NCI-H1105 (cell line): ENCODE data around the gene METTL4.

Source experiments
- DNase-seq: peaks from one replicate; lab custom pipeline; 2025; lab: John Stamatoyannopoulos, UW

The METTL4 gene, protein sequence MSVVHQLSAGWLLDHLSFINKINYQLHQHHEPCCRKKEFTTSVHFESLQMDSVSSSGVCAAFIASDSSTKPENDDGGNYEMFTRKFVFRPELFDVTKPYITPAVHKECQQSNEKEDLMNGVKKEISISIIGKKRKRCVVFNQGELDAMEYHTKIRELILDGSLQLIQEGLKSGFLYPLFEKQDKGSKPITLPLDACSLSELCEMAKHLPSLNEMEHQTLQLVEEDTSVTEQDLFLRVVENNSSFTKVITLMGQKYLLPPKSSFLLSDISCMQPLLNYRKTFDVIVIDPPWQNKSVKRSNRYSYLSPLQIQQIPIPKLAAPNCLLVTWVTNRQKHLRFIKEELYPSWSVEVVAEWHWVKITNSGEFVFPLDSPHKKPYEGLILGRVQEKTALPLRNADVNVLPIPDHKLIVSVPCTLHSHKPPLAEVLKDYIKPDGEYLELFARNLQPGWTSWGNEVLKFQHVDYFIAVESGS

DNA sequence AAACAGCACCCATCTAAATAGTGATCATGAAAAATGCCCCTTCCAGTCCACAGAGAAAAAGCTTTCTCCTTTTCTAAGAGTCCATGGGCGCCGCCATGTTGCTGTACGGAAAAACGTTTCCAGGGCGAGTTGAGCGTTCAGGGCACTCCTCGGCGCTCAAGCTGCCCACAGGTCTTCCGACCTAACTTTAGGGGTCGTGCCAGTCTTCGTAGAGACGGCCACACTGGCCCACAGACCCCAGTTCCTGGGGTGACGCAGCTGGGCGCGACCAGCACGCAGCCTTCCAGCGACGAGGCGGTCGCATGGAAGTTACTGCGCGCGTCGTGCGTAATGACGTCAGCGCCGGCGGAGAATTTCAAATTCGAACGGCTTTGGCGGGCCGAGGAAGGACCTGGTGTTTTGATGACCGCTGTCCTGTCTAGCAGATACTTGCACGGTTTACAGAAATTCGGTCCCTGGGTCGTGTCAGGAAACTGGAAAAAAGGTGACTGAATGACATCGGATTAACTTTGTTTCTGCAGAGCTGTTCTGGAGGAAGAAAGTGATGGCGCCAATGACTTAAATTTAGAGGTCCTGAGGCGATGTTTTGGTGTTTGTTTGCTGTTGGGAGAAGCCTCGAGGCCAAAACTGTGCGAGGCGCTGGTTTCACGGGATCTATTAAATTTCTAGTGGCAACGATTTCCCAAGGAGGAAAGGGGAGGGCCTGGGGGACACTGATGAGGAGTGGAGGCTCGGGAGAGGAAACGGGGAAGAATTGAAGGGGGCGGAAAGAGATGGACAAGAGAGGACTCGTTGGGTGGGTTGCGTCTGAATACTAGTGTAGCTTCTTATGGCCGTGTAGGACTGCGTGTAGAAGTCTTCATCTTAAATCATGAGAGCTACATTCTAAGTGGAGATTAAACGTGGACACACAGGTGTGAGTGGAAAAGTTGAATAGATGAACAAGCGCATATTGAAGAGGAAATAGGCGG, at the start of gene METTL4, which contains the start of gene NDC80:
TSS of gene METTL4 (minus strand) at position 306 of the 971 bp plus-strand sequence. CDS start 4,289 bp downstream, outside the sequence.
TSS of gene NDC80 (plus strand) at position 358 of the 971 bp plus-strand sequence. CDS start 1,429 bp downstream, outside the sequence.
- peak; percentile 83 for DNase-seq

DNA sequence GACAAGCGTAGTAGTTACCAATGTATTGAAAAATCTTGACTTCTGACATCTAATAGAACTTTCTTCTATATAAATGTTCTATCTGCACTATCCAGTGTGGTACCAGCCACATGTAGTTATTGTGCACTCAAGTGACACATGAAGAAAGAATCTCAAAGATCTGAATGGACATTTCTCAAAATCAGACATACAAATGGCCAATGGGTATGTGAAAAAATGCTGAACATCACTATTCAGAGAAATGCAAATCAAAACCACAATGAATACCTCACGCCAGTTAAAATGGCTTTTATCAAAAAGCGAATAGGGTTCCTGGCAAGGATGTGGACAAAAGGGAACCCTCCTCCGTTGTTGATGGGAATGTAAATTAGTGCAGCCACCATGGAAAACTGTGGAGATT, 46.7 kb upstream of the METTL4 start:
- no peak for DNase-seq

DNA sequence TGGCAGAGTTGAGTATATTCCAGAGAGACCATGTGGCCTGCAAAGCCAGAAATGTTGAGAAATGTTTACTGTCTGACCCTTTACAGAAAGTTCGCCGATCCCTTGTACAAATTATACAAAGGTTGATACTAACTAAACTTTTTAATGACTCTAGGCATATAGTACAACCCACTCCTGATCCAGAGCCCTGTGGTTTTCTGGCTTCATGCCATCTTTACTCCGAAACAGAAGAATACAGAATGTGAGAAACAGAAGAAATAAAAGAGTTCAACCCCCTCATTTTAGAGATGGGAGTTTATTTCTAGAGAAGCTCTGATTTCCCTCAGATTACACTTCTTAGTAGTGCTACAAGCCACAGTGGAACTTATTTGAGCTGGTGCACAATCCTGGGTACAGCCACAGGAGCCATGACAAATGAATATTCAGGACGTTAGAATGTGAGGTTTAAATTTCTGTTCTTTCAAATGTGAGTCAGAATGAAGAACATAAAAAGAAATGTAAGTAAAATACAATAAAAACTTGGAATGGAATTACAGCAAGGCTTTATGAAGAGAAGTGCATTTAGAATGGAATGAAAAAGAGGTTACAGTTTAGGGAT, 46.2 kb upstream of the METTL4 start:
- DNase-seq = no peak

DNA sequence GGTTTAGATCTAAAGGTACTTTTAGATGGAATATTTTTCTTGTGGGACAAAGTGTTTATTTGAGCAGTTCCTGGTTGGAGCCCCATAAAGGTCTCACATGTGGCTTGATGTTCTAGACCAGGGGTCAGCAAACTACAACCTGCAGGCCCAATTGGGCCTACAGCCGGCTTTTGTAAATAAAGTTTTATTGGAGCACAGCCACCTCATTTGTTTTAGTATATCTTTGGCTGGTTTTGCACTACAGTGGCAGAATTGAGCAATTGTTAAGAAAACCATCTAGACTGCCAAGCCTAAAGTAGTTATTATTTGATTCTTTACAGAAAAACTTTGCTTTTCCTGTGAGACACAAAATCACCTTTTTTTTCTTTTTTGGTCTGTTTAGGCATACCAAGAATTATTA, 41.7 kb upstream of the METTL4 start:
- DNase-seq = no peak

DNA sequence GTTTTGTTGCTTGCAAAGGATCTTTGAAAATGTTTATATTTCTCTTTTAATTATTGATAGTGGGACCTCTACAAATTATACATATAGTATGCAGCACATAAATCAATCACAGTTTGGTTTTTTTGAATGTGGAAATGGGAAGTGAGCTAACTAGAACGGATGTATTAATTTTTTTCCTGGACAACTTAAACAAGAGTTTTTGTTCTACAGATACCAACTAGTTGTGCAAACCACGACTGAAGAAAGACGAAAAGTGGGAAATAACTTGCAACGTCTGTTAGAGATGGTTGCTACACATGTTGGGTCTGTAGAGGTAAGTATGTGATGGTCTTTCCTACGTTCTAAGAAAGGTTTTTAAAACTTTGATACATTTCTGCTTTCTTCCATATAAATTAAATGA, 39.2 kb upstream of the METTL4 start:
- DNase-seq = no peak

DNA sequence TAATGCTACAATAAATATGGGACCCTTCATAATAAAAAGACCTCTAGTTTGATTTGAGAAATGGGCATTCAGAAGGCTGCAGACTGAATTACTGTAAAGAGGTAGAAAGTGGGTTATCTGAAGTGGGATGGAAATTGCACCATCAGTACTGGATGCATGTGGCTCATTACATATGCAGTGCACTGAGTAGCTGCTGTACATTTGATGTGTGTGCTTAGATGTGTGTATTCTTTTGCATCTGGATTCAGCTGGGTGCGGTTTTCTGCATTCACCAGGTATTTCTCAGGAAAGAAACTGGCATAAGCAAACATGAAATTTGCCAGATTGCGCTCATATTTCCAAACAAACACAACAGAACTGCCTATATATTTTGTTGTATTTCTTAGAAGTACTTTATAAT, 38.3 kb upstream of the METTL4 start:
- no peak for DNase-seq

DNA sequence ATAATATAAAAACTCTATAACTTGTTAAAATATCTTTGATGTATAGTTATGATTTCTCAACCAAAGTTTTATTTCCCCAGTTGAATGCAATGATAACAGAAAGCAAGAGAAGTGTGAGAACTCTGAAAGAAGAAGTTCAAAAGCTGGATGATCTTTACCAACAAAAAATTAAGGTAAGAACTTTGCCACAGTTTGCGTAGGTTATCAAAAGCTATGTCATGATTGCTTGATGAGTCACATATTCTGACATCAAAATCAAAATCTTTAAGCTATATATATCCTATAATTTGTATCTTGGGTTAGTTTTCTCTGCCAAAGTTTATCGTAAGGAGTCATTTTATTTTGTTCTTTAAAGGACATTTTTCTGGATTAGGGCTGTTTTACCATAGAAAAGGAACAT, 35.0 kb upstream of the METTL4 start:
- DNase-seq = no peak

DNA sequence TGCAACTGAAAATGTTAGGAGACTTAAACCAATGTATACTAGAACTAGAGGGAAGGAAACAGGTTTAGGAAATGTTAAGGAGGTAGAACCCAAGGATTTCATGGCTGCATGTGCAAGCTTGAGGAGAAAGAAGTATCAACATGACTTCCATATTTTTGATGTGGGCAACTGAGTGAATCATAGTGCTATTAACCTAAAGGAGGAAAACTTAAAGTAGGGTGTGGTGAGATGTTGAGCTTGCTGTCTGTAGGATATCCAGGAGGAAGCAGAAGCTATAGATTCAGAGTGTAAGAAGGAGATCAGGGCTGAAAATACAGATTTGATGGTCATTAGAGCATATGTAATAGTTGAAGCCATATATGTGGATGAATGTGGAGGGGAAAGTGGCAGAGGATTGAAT, 31.5 kb upstream of the METTL4 start:
- DNase-seq = no peak

DNA sequence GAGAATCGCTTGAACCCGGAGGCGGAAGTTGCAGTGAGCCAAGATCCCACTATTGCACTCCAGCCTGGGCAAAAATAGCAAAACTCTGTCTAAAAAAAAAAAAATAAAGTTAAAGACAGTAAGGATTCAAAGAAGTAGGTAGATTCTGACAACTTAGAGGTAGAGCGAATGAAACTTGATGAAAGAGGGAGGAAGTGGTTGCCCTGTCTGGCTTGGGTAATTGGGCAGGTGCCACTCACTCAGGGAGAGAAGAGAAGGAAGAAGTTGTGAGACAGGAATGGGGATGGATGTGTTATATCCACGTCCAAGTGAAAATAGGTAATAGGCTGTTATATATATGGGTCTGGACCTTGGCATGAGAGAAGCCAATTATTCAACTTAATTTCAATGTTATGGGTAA, 26.3 kb upstream of the METTL4 start:
- no peak for DNase-seq

DNA sequence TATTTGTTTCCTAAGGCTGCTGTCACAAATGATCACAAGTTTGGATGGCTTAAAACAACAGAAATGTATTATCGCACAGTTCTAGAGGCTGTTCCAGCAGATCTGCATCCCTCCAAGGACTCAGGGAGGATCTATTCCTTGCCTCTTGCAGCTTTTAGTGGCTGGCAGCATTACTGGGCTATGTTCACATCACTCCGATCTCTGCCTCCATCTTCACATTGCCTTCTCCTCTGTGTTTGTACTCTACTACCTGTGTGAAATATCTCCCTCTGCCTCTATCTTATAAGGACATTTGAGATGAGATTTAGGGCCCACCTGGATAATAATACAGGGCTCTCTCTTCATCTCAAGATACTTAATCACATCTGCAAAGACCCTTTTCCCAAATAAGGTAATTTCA, 19.0 kb upstream of the METTL4 start:
- DNase-seq = no peak

DNA sequence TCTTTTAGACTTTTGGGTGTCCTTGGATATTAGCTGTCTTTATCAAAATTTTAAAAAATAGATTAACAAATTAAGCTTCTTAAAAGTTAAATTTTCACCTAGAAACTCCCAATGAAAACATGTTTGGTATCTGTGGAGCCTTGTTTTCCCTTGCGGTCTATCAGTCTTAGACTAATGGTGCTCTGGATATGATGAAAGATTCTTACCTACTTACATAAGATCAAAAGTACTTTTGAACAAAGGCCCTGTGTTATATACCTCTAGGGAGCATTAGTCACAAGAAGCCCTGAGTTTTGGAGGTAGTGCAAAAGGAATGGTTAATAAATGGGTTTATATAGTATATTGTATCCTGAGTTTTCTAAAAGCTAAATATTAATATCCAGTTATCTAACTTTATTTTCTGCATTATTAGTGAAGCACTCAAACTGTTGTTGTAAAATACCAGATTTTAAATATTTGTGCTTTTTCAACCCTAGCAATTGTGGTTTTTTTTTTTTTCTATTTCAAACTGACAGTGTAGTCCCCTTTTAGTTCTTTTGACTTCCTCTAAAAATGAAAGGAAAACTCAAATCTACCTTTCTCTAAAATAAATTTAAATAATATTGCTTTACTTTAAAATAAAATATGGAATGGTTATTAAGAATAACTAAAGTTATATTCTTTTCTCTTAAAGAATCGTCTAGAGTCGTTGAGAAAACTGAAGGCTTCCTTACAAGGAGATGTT, 18.2 kb upstream of the METTL4 start:
- no peak for DNase-seq

DNA sequence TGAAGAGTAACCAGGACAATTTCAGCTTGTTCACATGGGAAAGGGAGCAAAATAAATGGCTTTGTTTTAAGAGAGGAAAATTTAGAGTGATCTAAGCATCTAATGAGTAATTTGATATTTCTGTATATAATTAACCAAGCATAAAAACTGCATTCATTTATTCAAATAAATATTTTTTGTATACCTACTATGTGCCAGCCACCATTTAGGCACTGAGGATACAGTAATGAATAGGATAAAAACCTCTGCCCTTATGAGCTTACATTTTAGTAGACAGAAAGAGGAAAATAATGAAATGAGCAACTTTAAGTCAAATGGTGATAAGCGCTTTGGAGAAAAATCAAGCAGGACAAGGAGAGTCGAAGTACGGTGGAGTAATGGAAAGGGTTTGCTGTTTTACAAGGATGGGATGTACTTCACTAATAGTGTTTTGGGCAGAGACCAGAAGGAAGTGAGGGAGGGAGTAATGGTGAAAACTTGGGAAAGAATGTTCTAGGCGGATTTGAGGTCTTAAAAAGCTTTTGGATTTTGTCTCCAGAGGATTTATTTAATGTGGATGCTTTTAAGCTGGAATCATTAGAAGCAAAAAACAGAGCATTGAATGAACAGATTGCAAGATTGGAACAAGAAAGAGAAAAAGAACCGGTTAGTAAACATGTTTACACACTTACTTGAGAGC, 17.5 kb upstream of the METTL4 start:
- no peak for DNase-seq

DNA sequence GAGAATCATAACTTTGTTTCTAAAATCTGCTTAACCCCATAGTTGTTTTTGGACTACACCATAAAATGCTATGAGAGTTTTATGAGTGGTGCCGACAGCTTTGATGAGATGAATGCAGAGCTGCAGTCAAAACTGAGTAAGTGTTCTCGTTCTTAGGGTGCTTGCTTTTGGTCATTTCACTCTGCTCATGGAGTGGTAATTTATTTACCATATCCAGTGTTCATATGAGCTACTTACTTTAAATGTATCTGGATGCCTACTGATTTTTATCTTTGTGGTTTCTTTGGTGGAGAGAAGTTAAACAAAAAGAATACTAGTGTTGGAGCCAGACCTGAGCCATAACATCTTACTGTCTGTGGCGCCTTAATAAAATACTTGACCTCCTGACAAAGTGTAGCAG, 16.5 kb upstream of the METTL4 start:
- DNase-seq = no peak

DNA sequence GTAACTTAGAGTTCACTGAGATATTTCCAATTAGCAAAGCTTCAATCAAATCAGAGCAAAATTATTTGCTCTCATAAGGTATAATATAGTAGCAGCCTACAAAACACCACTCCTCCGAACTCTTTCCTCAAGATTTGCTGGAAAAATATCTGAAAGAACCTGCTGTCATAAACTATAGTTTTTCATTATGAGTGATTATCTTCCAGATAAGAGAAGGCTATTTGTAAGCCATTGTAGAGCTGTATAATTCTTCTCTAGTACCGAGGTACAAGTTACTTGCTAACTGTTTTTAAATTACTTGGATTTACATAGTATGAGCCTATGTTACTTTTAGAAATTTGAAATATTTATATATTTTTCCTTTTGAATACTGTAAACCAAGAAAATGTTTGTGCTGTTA, 2.1 kb upstream of the METTL4 start:
- DNase-seq = no peak

DNA sequence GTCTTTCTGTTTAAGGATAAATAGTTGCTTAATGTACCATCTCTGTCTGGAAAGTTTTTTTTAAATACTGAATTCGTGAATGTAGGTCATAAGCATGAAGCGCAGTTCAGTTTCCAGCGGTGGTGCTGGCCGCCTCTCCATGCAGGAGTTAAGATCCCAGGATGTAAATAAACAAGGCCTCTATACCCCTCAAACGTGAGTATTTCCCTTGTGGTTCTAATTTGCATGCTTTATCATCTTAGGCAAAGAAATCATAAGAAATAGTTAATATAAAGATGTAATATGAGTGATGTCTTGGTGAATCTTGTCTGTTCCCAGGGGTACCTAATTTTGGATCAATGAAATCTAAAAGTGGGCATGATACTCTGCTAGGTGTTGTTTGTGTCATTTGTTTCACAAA, 1.6 kb upstream of the METTL4 start:
- DNase-seq = no peak

DNA sequence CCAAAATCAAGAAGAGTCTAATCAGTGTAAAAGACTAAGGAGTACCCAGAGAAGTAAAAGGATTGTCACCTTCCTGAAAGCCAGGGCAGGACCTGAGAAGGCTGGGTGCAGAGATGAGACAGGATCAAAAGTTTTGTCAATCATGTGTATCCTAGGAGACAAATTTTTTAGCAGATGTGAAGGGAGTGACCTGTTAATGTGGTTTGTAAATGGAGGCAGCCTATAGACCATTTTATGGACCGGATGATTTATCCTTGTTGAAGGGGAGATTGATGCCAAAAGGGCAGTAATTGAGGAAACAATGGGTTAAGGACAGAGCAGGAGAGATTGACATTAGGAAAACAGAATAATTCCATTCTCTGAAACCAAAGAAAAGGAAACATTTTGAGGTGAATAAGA, 865 bp upstream of the METTL4 start:
- no peak for DNase-seq

DNA sequence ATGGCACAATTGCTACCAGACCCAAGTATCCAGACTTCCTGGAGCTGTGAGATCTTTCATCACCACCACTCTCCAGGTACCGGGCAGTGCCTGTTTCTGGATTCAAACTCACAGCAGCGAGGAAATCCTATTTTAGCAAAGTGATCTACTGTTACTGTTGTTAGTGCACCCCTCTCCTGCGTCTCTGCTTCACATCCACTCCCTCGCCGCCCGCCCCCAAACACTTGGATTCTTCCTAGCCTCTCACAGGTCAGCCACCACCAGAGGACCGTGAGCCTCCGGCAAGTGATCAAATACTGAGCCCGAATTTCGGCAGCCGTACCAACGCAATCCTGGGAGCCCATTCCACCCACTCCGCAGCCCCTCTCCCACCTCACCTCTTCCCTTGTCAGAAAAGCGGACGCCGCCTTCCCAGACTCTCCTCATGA, 519 bp downstream of the METTL4 start:
- peak; percentile 36 for DNase-seq

DNA sequence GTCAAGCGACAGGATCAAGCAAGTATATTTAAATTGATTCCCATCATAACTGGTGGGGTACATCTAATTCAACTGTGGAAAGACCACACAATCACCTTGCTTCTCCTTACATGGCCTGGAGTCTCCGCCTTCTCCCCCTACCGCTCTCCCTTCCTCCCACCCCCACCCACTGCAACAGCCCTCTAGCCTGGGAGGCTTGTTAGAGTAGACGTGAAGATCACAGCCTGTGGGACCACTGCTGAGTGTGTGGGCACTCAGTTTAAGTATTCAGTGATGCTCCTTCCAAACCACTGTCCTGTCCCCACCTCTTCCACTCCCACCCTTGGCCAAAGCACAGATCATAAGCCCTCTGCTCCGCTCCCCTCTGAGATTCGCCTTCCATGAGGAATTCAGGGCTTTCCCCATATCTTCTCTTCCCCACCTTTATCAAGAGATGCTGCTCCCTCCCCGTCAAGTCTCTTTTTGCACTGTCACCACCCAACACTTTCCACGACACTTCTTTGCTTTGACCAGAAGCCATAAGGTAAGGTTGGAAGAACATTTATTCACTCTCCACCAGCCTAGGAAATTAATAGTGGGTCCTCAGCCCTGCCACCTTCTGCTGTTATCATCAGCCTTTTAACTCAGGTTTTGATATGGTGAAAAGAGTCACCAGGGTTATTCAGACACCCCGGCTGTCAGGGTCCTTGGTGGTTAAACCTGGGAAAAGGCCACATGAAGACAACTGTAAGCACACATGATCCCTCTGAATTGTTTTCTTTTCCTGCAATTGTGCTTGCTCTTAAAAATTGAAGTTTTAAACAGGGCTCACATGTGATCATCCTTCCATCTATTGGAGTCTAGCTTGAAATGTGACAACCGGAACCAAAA, 1.7 kb downstream of the METTL4 start:
- no peak for DNase-seq

DNA sequence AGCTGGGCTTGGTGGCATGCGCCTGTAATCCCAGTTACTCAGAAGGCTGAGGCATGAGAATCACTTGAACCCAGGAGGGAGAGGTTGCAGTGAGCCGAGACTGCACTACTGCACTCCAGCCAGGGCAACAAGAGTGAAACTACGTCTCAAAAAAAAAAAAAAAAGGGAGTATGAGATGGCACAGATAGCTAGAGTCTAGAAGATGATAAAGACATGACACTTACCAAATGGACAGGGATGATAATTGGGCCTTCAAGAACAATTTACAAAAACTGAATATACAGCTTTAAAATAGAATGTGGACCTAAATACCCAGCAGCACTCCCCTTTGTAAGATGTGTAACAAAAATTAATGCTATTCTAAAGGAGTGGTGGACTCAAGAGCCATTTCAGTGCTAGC, 2.7 kb downstream of the METTL4 start:
- DNase-seq = no peak

DNA sequence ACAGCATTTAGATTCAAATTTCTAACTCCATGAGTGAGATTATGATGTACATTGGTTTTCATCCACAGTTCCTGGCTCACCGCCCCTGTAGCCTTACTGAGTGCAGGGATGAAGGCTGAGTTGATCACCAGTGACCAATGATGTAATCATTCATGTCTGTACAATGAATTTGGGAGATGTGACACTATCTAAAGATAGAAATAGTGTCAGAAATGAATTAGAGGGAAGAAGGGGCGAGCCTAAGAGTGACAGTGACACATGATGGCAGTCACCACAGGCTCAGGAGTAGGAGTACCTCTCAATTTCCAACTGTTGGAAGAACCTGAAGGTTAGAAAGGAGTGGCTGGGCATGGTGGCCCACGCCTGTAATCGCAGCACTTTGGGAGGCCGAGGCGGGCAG, 3.2 kb downstream of the METTL4 start:
- no peak for DNase-seq
